BE2C (cell line): ENCODE measurements around the gene CCDC200. TPM values are rescaled to one million over a fixed set of nuclear protein-coding genes. Genes with fewer than 3 reads are reported as not detected.
"Not testable (repeated sequence)": the region's sequence is repeated elsewhere in the genome, so short reads cannot be mapped to it uniquely, and the experiment has no call there.

Experiments used
- DNase-seq: peaks from one replicate; pipeline ENCODE4 v3.0.0-alpha.2; 2020
- H3K27me3 ChIP-seq: fragments of 250-450 bp; sonication (Bioruptor Pico); 2 replicates; pipeline ENCODE4 v1.5.1; 2020; ENCODE audit warnings: mild to moderate bottlenecking
- H3K36me3 ChIP-seq: fragments of 250-450 bp; sonication (Bioruptor Pico); 2 replicates; pipeline ENCODE4 v1.5.1; 2020; ENCODE audit warnings: mild to moderate bottlenecking
- H3K4me1 ChIP-seq: fragments of 250-450 bp; sonication (Bioruptor Pico); 2 replicates; pipeline ENCODE4 v1.5.1; 2020
- H3K4me3 ChIP-seq: 2 replicates; pipeline ENCODE4 v1.5.1; 2011; ENCODE audit warnings: low read depth, low read length
- H3K9me3 ChIP-seq: fragments of 250-450 bp; sonication (Bioruptor Pico); 2 replicates; pipeline ENCODE4 v1.5.1; 2020
- polyA plus RNA-seq: library from polyadenylated mRNA; unstranded; fragments of >200 nt; gene quantifications from one replicate; pipeline ENCODE4 v1.2.1, GENCODE V29; 2012; ENCODE audit warnings: low read depth, missing spikeins; ENCODE audit not compliant: insufficient read length, insufficient read depth

CCDC200 gene
- 0.77 TPM for polyA plus RNA-seq

DNA sequence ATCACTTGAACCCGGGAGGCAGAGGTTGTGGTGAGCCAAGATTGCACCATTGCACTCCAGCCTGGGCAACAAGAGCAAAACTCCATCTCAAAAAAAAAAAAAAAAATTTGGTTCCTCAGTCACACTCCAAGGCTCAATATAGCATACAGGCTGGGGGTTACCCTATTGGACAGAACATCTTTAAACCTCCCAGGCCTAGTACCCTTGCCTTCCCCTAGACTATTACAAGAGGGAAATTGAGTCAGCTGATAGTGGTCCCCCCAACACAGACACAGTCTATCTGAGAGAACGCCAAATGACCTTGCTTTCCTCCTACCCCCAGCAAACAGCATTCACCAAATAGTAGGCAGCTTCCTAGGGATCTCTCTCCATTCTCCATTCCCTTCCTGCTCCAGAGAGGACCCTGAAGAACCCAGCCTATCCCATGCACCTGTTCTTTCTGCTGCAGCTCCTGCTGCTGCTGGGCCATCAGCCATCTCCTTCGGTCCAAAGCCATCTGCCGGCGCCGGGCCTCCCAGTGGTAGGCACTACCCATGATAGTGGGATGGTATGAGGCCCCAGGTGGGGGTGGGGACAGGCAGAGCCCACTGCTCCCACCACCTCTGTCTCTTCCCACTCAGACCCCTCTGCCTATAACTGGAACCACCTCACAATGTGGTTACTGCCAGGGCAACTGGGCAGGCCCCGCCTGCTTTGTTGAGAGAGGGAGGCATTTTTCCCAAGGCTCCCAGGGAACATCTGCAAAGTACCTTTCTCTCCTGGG is at the start of gene CCDC200:
Gene CCDC200, minus strand, starts transcription at position 604 of the 763 bp plus-strand sequence. Its CDS starts 69 bp downstream, at position 535.
- not testable (repeated sequence) for H3K36me3 ChIP-seq, H3K27me3 ChIP-seq, H3K4me3 ChIP-seq, H3K4me1 ChIP-seq, DNase-seq, H3K9me3 ChIP-seq

GRCh38 chr17:43272914-43273313 is 44.5 kb upstream of the CCDC200 start:
- not testable (repeated sequence) for H3K36me3 ChIP-seq, H3K9me3 ChIP-seq, DNase-seq, H3K27me3 ChIP-seq, H3K4me1 ChIP-seq, H3K4me3 ChIP-seq

- H3K36me3 ChIP-seq, H3K9me3 ChIP-seq, DNase-seq, H3K4me1 ChIP-seq, H3K4me3 ChIP-seq, H3K27me3 ChIP-seq: not testable (repeated sequence)
Measured at GRCh38 chr17:43272483-43272882, 44.1 kb upstream of the CCDC200 start.

DNA sequence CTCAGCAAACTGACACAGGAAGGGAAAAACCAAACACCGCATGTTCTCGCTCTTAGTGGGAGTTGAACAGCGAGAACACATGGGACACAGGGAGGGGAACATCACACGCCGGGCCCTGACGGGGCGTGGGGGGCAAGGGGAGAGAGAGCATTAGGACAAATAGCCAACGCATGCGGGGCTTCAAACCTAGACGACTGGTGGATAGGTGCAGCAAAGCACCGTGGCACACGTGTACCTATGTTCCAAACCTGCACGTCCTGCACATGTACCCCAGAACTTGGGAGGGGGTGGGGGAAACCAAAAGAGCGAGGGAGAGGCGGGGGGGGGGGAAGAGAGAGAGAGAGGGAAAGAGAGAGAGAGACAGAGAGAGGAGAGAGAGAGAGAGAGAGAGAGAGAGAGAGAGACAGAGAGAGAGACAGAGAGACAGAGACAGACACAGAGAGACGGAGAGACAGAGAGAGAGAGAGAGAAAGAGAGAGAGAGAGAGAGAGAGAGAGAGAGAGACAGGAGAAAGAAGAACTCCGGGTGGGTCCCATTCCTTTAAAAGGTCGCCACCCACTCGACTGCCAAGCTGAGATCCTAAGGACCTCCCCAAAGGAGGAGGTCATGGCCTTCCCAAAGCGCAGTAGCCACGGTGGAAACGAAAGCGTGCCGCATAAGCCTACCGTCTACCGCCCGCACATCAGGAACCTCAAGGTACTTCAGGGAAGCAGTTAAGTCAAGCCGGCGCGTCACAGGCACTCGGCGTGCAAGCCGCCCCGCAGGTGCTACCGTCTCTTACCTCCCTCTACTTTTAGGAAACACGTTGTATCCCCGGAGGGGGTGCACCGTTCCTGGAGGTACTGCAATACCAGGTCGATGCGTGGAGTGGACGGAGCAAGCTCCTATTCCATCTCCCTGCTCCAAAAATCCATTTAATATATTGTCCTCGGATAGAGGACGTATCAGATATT is 42.4 kb upstream of the CCDC200 start:
- H3K4me3 ChIP-seq, H3K27me3 ChIP-seq, DNase-seq, H3K36me3 ChIP-seq, H3K9me3 ChIP-seq, H3K4me1 ChIP-seq: not testable (repeated sequence)

GRCh38 chr17:43246456-43246855 is 18.0 kb upstream of the CCDC200 start:
- H3K4me3 ChIP-seq, H3K9me3 ChIP-seq, DNase-seq, H3K36me3 ChIP-seq, H3K4me1 ChIP-seq, H3K27me3 ChIP-seq: not testable (repeated sequence)

GRCh38 chr17:43240596-43241352 is 12.4 kb upstream of the CCDC200 start:
- not testable (repeated sequence) for H3K9me3 ChIP-seq, H3K4me3 ChIP-seq, H3K36me3 ChIP-seq, H3K27me3 ChIP-seq, H3K4me1 ChIP-seq, DNase-seq

- H3K9me3 ChIP-seq, H3K27me3 ChIP-seq, H3K4me3 ChIP-seq, H3K4me1 ChIP-seq, DNase-seq, H3K36me3 ChIP-seq: not testable (repeated sequence)
Measured at GRCh38 chr17:43239597-43239996, 11.2 kb upstream of the CCDC200 start.

- H3K27me3 ChIP-seq, H3K4me1 ChIP-seq, H3K36me3 ChIP-seq, H3K9me3 ChIP-seq, H3K4me3 ChIP-seq, DNase-seq: not testable (repeated sequence)
Measured at GRCh38 chr17:43233877-43234276, 5.5 kb upstream of the CCDC200 start, which contains the start of gene RNU2-1. TSS of gene RNU2-1 (minus strand) at chr17:43233977.

DNA sequence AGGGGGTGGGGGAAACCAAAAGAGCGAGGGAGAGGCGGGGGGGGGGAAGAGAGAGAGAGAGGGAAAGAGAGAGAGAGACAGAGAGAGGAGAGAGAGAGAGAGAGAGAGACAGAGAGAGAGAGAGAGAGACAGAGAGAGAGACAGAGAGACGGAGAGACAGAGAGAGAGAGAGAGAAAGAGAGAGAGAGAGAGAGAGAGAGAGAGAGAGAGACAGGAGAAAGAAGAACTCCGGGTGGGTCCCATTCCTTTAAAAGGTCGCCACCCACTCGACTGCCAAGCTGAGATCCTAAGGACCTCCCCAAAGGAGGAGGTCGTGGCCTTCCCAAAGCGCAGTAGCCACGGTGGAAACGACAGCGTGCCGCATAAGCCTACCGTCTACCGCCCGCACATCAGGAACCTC is 4.8 kb upstream of the CCDC200 start:
- H3K36me3 ChIP-seq, DNase-seq, H3K9me3 ChIP-seq, H3K27me3 ChIP-seq, H3K4me3 ChIP-seq, H3K4me1 ChIP-seq: not testable (repeated sequence)

DNA sequence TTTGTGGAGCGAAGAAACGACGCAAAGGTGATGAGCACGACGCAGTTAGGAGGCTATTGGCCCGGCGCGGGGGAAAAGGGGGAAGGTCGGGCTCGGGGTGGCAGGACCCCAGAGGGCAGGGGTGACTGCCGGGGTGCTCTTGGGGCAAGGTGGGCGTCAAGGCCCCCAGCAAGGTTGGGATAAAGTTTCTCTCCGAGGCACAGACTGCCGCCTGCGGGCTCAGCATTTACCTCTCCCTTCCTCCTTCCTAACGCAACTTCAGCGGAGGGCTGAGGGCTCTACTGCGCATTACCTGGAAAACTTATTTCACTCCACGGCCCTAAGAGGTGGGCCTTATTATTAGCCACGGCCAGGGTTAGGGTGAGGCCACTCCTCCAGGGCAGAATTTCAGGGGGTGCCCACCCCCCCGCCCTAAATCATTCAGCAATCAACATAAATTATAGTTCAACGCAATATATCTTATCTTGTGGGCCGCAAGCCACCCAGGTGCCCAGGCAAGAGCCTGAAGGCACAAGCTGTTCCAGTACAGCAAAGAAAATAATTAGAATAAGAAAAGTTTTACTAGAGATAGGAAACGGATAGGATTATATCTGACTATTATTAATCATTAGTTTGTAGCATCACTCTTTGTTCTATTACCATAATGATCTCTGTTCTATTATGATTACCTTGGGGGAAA is 3.7 kb upstream of the CCDC200 start:
- H3K9me3 ChIP-seq, H3K4me3 ChIP-seq, H3K4me1 ChIP-seq, H3K27me3 ChIP-seq, H3K36me3 ChIP-seq: not testable (repeated sequence)
- DNase-seq: peak; percentile 36

- H3K9me3 ChIP-seq, H3K4me3 ChIP-seq, H3K4me1 ChIP-seq, H3K36me3 ChIP-seq, H3K27me3 ChIP-seq, DNase-seq: not testable (repeated sequence)
Measured at GRCh38 chr17:43231205-43232020, 3.0 kb upstream of the CCDC200 start.
